NCI-H1417 (cell line): ENCODE measurements around the gene SPPL2A.
A peak's percentile ranks its signal among the peaks of the same experiment; 100 is the strongest.
"Not testable (repeated sequence)": the region's sequence is repeated elsewhere in the genome, so short reads cannot be mapped to it uniquely, and the experiment has no call there.

Experiments
- DNase-seq, 3 experiments: peaks; one replicate each; lab custom pipeline; 2025; lab: John Stamatoyannopoulos, UW

SPPL2A gene, protein sequence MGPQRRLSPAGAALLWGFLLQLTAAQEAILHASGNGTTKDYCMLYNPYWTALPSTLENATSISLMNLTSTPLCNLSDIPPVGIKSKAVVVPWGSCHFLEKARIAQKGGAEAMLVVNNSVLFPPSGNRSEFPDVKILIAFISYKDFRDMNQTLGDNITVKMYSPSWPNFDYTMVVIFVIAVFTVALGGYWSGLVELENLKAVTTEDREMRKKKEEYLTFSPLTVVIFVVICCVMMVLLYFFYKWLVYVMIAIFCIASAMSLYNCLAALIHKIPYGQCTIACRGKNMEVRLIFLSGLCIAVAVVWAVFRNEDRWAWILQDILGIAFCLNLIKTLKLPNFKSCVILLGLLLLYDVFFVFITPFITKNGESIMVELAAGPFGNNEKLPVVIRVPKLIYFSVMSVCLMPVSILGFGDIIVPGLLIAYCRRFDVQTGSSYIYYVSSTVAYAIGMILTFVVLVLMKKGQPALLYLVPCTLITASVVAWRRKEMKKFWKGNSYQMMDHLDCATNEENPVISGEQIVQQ

GRCh38 chr15:50765195-50765967 is at the start of gene SPPL2A:
TSS of gene SPPL2A (minus strand) at chr15:50765706. CDS start at chr15:50765533, 173 bp downstream.
- peak; percentile 57 to 88 (median 80) for DNase-seq

GRCh38 chr15:50814634-50815033 is 49.1 kb upstream of the SPPL2A start:
- DNase-seq: no peak

GRCh38 chr15:50813865-50814264 is 48.4 kb upstream of the SPPL2A start:
- no peak for DNase-seq

GRCh38 chr15:50813089-50813488 is 47.6 kb upstream of the SPPL2A start:
- DNase-seq: no peak

GRCh38 chr15:50812181-50812506 is 46.6 kb upstream of the SPPL2A start:
- not testable (repeated sequence) for DNase-seq

- not testable (repeated sequence) for DNase-seq
These were observed 46.1 kb upstream of the SPPL2A start for GRCh38 chr15:50811461-50812180.

DNA sequence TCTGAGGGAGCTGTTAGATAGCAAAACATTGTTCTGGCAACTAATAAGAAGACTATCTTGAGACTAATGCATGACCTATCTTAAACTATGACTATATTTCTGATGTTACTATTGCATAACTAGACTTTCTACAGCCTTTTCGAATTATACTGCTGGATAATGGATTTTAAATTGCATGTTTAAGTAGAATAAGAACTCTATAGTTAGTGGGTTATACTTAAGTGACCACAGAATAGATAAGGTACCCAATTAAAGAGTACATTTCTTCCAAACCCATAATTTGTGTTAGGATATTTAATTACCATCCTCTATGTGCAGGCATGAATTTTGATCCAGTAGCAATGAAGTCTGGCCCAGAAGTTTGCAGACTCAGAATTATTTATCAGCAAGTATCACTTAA is 44.6 kb upstream of the SPPL2A start:
- no peak for DNase-seq

DNA sequence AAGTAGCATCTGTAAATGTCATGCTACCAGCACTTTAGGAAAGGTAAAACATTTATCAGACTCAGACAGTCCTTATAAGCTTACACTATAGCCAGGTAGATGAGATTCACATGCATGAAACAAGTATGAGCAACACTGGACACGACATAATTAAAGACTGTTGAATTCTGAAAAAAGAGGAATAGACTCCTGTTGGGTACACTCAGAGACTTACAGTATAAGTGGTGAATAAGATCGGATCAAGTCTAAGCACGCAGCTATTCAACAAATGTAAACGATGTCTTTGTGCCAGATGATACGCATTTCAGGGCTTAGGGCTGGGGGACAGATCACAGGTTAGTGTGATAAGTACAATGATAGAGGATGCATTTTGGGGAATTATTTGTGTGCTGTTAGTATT is 43.2 kb upstream of the SPPL2A start:
- no peak for DNase-seq

DNA sequence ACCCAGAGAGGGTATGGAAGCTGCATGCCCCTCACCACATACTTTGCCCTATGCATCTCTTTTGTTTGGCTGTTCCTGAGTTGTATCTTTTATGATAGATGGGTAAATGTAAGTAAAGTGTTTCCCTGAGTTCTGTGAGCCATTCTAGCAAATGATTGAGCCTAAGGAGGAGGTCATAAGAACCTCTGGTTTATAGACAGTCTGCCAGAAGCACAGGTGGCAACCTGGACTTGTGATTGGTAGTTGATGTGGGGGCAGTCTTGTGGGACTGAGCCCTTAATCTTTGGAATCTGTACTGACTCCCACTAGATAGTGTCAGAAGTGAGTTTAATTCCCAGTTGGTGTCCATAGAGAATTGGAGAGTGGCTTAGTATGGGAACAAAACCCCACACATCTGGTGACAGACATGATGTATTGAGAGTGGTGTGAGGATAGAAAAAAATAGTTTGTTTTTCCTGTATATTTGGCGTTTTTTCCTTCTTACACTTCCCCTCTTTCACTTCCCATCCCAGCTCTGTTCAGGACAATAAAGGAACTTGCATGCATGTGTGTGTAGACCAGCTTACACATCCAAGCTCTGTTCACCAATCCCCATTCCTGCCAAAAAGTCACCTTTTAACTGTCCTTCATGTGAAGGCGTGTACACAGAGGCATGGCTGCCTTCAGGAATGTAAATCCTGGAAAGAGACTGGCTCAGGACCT is 38.1 kb upstream of the SPPL2A start:
- no peak for DNase-seq

DNA sequence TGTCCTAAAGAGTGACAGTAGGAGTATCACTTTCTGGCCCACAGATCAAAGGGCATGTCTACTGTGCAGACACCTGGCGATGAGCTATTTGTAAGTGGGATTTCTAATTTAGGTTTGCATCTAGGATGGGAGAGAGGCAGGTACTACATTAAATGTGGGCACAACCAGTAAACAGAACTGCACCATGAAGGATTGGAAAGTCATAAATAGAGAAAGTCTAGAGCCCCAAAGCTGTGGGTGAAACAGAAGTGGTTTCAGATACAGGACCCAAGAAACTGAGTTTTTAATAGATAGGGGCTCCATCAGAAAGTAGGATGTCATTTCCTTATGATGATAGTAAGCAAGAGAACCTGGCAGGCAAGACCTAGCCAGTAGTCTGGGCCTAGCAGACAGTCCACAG is 35.2 kb upstream of the SPPL2A start:
- no peak for DNase-seq

GRCh38 chr15:50798684-50799083 is 33.2 kb upstream of the SPPL2A start:
- no peak for DNase-seq

GRCh38 chr15:50797926-50798325 is 32.4 kb upstream of the SPPL2A start:
- DNase-seq: peak in 2 of 3 experiments; percentile 0 to 57

DNA sequence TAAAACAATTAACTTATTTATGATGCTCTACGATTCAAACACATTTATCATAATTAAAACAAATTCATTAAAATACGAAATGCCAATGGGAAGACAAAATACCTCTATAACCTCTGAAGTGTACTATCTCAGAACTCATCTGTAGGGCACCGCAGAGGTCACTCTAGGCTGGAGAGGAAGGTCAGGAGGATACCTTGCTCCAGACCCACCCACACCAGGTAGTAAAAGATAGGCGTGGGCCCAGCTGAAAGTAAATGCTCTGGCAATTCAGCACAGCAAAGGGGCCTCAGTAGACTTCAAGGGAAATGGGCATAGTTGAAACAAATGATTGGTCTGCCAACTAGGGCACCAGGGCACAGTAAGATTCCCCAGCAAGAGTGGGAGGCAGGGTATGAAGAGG is 26.0 kb upstream of the SPPL2A start:
- no peak for DNase-seq

GRCh38 chr15:50790778-50791453 is 25.4 kb upstream of the SPPL2A start:
- no peak for DNase-seq

DNA sequence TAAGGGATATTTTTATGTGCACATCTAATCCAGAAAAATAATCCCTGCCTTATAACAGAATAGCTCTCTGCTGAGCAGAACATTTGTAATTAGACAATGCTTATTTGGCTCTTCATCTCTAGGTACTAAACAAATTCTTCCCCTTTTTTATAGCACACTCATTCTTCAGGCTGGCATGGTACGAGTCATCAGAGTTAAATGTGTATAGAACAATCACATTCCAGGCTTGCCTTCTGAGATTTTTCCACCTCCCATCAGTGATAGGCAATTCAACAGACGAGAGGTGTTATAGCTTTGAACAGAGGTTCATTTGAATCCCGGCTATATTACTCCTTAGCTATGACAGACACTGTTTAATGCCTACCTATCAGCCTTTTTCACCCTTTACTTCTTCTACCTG is 21.4 kb upstream of the SPPL2A start:
- no peak for DNase-seq

DNA sequence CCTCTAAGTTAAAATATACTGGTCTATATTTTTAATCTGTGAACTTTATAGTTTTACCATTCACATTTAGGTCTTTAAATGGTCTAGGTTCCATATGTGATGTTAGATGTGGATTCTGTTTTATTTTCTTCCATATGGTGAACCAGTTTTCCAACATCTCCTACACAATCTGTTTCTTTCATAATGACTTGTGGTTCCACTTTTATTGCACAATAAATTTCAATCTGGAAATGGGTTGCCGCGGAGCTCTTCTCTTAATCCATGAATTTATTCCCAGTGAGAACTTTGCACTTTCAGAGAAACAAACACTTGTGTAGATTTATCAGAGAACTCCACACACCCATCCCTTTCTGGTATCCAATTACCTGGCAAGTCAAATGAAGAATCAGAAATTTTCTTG is 20.9 kb upstream of the SPPL2A start:
- no peak for DNase-seq

DNA sequence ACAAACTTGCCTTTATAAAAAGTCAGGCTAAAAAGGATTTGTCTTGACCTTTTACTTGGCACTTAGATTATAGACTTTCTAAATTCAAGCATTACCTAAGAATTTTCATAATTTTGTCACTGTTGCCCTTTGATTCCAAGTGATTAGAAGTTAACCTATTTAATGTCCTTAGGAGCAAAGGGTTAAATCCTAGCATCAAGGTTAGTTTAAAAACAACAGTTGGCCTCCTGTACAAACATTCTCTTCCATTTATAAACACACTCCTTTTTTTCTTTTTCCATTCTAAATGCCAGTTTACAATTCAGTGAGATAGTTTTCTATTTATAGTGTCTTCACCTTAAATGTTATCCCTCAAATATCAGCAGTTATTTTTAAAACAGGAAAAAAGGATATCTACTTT is 18.4 kb upstream of the SPPL2A start:
- no peak for DNase-seq

GRCh38 chr15:50783411-50783810 is 17.9 kb upstream of the SPPL2A start:
- DNase-seq: peak in 2 of 3 experiments; percentile 2 to 40

DNA sequence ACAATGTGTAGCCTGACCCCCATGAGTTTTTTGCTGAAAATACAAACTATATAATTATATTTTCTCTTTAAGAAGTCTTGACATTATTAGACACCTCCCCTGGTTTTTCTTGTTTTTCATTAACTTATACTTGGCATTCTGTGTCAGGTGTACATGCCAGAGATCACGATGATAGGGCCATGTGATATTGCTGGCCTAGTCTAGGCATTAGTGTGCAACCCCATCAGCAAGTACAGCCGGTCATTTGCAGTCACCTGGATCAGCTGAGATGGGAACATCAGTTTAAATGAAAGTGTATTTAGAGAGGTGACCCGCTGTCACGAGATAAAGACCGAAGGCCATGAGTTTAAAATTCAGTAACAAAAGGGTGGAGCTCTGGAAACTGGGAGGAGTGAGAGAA is 12.6 kb upstream of the SPPL2A start:
- no peak for DNase-seq

DNA sequence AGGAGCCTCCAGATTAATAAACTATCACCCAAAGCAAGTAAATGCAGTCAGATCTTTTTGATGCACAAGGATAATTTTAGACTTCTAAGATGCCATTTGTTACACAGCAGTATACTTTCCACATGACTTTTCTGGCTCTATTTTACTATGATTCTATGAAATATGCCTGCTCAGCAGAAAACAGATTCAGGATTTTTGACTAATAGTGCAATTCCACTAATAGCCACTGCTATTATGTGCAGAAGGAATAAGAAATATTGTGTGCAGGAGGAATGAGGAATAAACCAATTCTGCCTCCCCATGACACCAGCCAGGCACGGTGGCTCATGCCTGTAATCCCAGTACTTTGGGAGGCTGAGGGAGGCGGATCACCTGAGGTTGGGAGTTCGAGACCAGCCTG is 11.5 kb upstream of the SPPL2A start:
- no peak for DNase-seq

- peak in 1 of 3 experiments; percentile 1 for DNase-seq
These were observed 8.9 kb upstream of the SPPL2A start for GRCh38 chr15:50774450-50774849.
